GM23338 (cell line): ENCODE measurements around the gene CDC73.

Experiments
- EZH2 ChIP-seq: fragments of 200-600 bp; sonication (generic); IDR thresholded peaks from one replicate; pipeline ENCODE4 v1.8.0; 2017; ENCODE audit warnings: antibody characterized with exemption, mild to moderate bottlenecking, low read depth; ENCODE audit not compliant: unreplicated experiment
- POLR2AphosphoS5 ChIP-seq: IDR thresholded peaks from 2 replicates; pipeline ENCODE4 v1.6.1; 2016; ENCODE audit warnings: antibody characterized with exemption, low read depth
- TF ChIP-seq, protein P1 (sequence below), 2 experiments: fragments of 200-600 bp in 1 of 2; sonication (generic) in 1 of 2; conservative IDR thresholded peaks; 2 replicates each; pipeline versions ENCODE4 v1.5.1 to v1.6.1; 2016 to 2017; ENCODE audit warnings: antibody characterized with exemption in 2 of 2, low read depth in 2 of 2, mild to moderate bottlenecking in 2 of 2, moderate library complexity in 1 of 2

DNA sequence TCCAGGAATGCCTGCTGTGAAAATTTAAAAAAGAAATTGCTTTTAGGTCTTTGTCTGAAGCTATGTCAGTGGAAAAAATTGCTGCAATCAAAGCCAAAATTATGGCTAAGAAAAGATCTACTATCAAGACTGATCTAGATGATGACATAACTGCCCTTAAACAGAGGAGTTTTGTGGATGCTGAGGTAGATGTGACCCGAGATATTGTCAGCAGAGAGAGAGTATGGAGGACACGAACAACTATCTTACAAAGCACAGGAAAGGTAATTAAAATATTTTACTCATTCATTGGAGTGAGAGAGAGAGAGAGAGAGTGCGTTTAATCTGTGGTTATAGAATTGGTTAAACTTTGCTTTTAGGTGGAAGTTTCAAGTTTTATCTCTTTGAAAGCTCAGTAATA is 20.0 kb downstream of the CDC73 start:
- TF ChIP-seq, protein P1, sequence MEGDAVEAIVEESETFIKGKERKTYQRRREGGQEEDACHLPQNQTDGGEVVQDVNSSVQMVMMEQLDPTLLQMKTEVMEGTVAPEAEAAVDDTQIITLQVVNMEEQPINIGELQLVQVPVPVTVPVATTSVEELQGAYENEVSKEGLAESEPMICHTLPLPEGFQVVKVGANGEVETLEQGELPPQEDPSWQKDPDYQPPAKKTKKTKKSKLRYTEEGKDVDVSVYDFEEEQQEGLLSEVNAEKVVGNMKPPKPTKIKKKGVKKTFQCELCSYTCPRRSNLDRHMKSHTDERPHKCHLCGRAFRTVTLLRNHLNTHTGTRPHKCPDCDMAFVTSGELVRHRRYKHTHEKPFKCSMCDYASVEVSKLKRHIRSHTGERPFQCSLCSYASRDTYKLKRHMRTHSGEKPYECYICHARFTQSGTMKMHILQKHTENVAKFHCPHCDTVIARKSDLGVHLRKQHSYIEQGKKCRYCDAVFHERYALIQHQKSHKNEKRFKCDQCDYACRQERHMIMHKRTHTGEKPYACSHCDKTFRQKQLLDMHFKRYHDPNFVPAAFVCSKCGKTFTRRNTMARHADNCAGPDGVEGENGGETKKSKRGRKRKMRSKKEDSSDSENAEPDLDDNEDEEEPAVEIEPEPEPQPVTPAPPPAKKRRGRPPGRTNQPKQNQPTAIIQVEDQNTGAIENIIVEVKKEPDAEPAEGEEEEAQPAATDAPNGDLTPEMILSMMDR (conservative IDR thresholded peaks at IDR 0.05; ENCODE audit: low read depth in 2 of 2), result no peak
- no peak for TF ChIP-seq EZH2
- no peak for TF ChIP-seq POLR2AphosphoS5
